Inflammatory macrophage (primary cell): ENCODE measurements around the gene MCM9.
A peak's percentile ranks its signal among the peaks of the same experiment; 100 is the strongest.

Experiments used
- DNase-seq, 2 donors: peaks; one replicate each; pipeline ENCODE4 v3.0.0-alpha.2; 2020 to 2022

The MCM9 gene

GRCh38 chr6:118931436-118931835, 3.5 kb downstream of the MCM9 start:
- DNase-seq = no peak

- no peak for DNase-seq
Observed at GRCh38 chr6:118930680-118931079, 4.3 kb downstream of the MCM9 start.

GRCh38 chr6:118923035-118923434, 11.9 kb downstream of the MCM9 start:
- no peak for DNase-seq

GRCh38 chr6:118921084-118921483, 13.9 kb downstream of the MCM9 start:
- DNase-seq = no peak

- no peak for DNase-seq
Observed at GRCh38 chr6:118918329-118918725, 16.6 kb downstream of the MCM9 start.

- DNase-seq = no peak
Observed at GRCh38 chr6:118917546-118918328, 17.2 kb downstream of the MCM9 start.

GRCh38 chr6:118914598-118914997, 20.4 kb downstream of the MCM9 start:
- DNase-seq = no peak

GRCh38 chr6:118913161-118913560, 21.8 kb downstream of the MCM9 start:
- DNase-seq = no peak

GRCh38 chr6:118912646-118913045, 22.3 kb downstream of the MCM9 start:
- DNase-seq = no peak

- no peak for DNase-seq
Observed at GRCh38 chr6:118908441-118908840, 26.5 kb downstream of the MCM9 start.

GRCh38 chr6:118905851-118906250, 29.1 kb downstream of the MCM9 start:
- DNase-seq = no peak

GRCh38 chr6:118905084-118905483, 29.9 kb downstream of the MCM9 start:
- no peak for DNase-seq

GRCh38 chr6:118903691-118904090, 31.3 kb downstream of the MCM9 start:
- DNase-seq = no peak

- DNase-seq = no peak
Observed at GRCh38 chr6:118903138-118903537, 31.8 kb downstream of the MCM9 start.

- no peak for DNase-seq
Observed at GRCh38 chr6:118902726-118903125, 32.2 kb downstream of the MCM9 start.

GRCh38 chr6:118899948-118900347, 35.0 kb downstream of the MCM9 start:
- no peak for DNase-seq

GRCh38 chr6:118897386-118897785, 37.6 kb downstream of the MCM9 start:
- no peak for DNase-seq

- peak; percentile 41 to 55 for DNase-seq
Observed at GRCh38 chr6:118896339-118897136, 38.4 kb downstream of the MCM9 start.

- no peak for DNase-seq
Observed at GRCh38 chr6:118895859-118896258, 39.1 kb downstream of the MCM9 start.

GRCh38 chr6:118895261-118895560, 39.7 kb downstream of the MCM9 start:
- peak in 1 of 2 donors; percentile 61 for DNase-seq

GRCh38 chr6:118894425-118895260, 40.3 kb downstream of the MCM9 start:
- DNase-seq = peak; percentile 39 to 75

GRCh38 chr6:118893807-118894424, 41.0 kb downstream of the MCM9 start, which contains the start of gene ASF1A:
ASF1A (plus strand) TSS chr6:118894152; CDS start chr6:118894414, 262 bp downstream.
- DNase-seq = peak; percentile 99
